IMR-90 (cell line): Measurements from ENCODE around the gene TMEM208. TPM values are rescaled to one million over a fixed set of nuclear protein-coding genes. Genes with fewer than 3 reads are reported as not detected.

Source experiments
- ATAC-seq: fragments of 200-7000 bp; cut with Tn5 transposase; 2 replicates; pipeline ENCODE4 v1.9.1; 2020; ENCODE audit warnings: low read depth, mild to moderate bottlenecking, moderate library complexity
- BruUV-seq: library from RNA; stranded (reverse); fragments of 400-500 nt; replicated peaks from 2 replicates; lab custom pipeline; 2021; lab: Mats Ljungman, UMichigan
- CTCF ChIA-PET: fragments of 300-600 bp; formaldehyde crosslinking; extraction: SDS; loops from one replicate; lab custom pipeline; 2021; ENCODE audit warnings: antibody characterized with exemption; lab: Yijun Ruan, JAX
- POLR2A ChIA-PET: fragments of 300-600 bp; sonication (Branson Sonifier 250); formaldehyde crosslinking; loops from one replicate; lab custom pipeline; 2022; ENCODE audit warnings: antibody characterized with exemption; ENCODE audit not compliant: unreplicated experiment; lab: Charles Lee
- DNase-seq: peaks from one replicate; pipeline ENCODE4 v3.0.0; 2013
- H2AFZ ChIP-seq: replicated peaks from 2 replicates; pipeline ENCODE3; 2013; ENCODE audit warnings: low read length, mild to moderate bottlenecking; ENCODE audit not compliant: poor library complexity
- H2AK5ac ChIP-seq: 2 replicates; pipeline ENCODE4 v1.6.1; 2013; ENCODE audit warnings: low read depth, low read length, inconsistent platforms
- H2AK9ac ChIP-seq: replicated peaks from 2 replicates; pipeline ENCODE3; 2013; ENCODE audit warnings: mild to moderate bottlenecking, low read depth, low read length, moderate library complexity; ENCODE audit not compliant: poor library complexity
- H2BK120ac ChIP-seq: 2 replicates; pipeline ENCODE4 v1.6.1; 2013; ENCODE audit warnings: low read depth, low read length, inconsistent platforms
- H2BK15ac ChIP-seq: 3 replicates; pipeline ENCODE4 v1.6.1; 2013; ENCODE audit warnings: low read depth, low read length, inconsistent platforms
- H2BK20ac ChIP-seq: 2 replicates; pipeline ENCODE4 v1.6.1; 2013; ENCODE audit warnings: low read depth, mild to moderate bottlenecking, inconsistent platforms, low read length, moderate library complexity
- H2BK5ac ChIP-seq: 2 replicates; pipeline ENCODE4 v1.6.1; 2013; ENCODE audit warnings: mild to moderate bottlenecking, low read depth, low read length, inconsistent platforms; ENCODE audit not compliant: poor library complexity, severe bottlenecking
- H3K14ac ChIP-seq: replicated peaks from 2 replicates; pipeline ENCODE4 v1.6.1; 2013; ENCODE audit warnings: low read depth, low read length, inconsistent platforms
- H3K18ac ChIP-seq: 2 replicates; pipeline ENCODE4 v1.6.1; 2013; ENCODE audit warnings: low read depth, low read length, control low read depth
- H3K23ac ChIP-seq: 2 replicates; pipeline ENCODE4 v1.6.1; 2013; ENCODE audit warnings: low read depth, low read length, inconsistent platforms
- H3K27ac ChIP-seq: 2 replicates; pipeline ENCODE4 v1.5.1; 2013; ENCODE audit warnings: mild to moderate bottlenecking, control low read depth, low read length; ENCODE audit not compliant: insufficient read depth
- H3K27me3 ChIP-seq: 2 replicates; pipeline ENCODE4 v1.6.1; 2013; ENCODE audit warnings: low read length; ENCODE audit not compliant: control insufficient read depth, insufficient read depth
- H3K36me3 ChIP-seq: 2 replicates; pipeline ENCODE4 v1.6.1; 2013; ENCODE audit warnings: low read length, mixed read lengths; ENCODE audit not compliant: control insufficient read depth, insufficient read depth
- H3K4ac ChIP-seq: 2 replicates; pipeline ENCODE4 v1.6.1; 2013; ENCODE audit warnings: low read depth, low read length, inconsistent platforms
- H3K4me1 ChIP-seq: 2 replicates; pipeline ENCODE4 v1.6.1; 2013; ENCODE audit warnings: low read length, mixed read lengths; ENCODE audit not compliant: control insufficient read depth, insufficient read depth
- H3K4me2 ChIP-seq: 2 replicates; pipeline ENCODE4 v1.6.1; 2013; ENCODE audit warnings: low read depth, mild to moderate bottlenecking, control low read depth, low read length, moderate library complexity
- H3K4me3 ChIP-seq: 2 replicates; pipeline ENCODE4 v1.5.1; 2013; ENCODE audit warnings: low read depth, mild to moderate bottlenecking, control low read depth, low read length, moderate library complexity; ENCODE audit not compliant: insufficient read depth
- H3K56ac ChIP-seq: 2 replicates; pipeline ENCODE4 v1.6.1; 2013; ENCODE audit warnings: low read length, inconsistent platforms; ENCODE audit not compliant: insufficient read depth; ENCODE audit errors: extremely low read depth
- H3K79me1 ChIP-seq, 2 experiments: 2 replicates each; pipeline ENCODE4 v1.6.1; 2013; ENCODE audit warnings: low read length in 2 of 2, inconsistent platforms in 1 of 2, low read depth in 1 of 2
- H3K9ac ChIP-seq: 2 replicates; pipeline ENCODE4 v1.6.1; 2013; ENCODE audit warnings: low read depth, low read length, control low read depth
- H3K9me1 ChIP-seq: 2 replicates; pipeline ENCODE4 v1.6.1; 2013; ENCODE audit warnings: low read length, inconsistent platforms; ENCODE audit not compliant: insufficient read depth
- H3K9me3 ChIP-seq: 2 replicates; pipeline ENCODE4 v1.6.1; 2013; ENCODE audit warnings: low read length; ENCODE audit not compliant: control insufficient read depth, insufficient read depth
- H4K20me1 ChIP-seq: 2 replicates; pipeline ENCODE4 v1.6.1; 2013; ENCODE audit warnings: low read length, inconsistent platforms; ENCODE audit not compliant: insufficient read depth
- H4K5ac ChIP-seq: 2 replicates; pipeline ENCODE4 v1.6.1; 2013; ENCODE audit warnings: mild to moderate bottlenecking, low read depth, low read length, control low read depth
- H4K8ac ChIP-seq, 2 experiments: 2 replicates each; pipeline ENCODE4 v1.6.1; 2013; ENCODE audit warnings: low read depth in 2 of 2, low read length in 2 of 2, control low read depth in 1 of 2, inconsistent platforms in 1 of 2
- H4K91ac ChIP-seq: 2 replicates; pipeline ENCODE4 v1.6.1; 2013; ENCODE audit warnings: low read depth, low read length, inconsistent platforms; ENCODE audit not compliant: insufficient read depth
- CHD1 ChIP-seq: IDR thresholded peaks from 2 replicates; pipeline ENCODE4 v1.6.1; 2012; ENCODE audit warnings: low read depth, low read length, improper control_type of control experiment
- NFE2L2 ChIP-seq: fragments of 150-350 bp; IDR thresholded peaks from 2 replicates; pipeline ENCODE4 v1.6.1; 2016; ENCODE audit warnings: low read depth, mild to moderate bottlenecking, low read length
- WGBS, 2 experiments: methylation state at CpG; one replicate each; pipeline versions ENCODE4 v1.1.5 to v1.1.7; 2013; ENCODE audit warnings: missing lambda C conversion rate in 2 of 2; ENCODE audit not compliant: insufficient read length in 1 of 2; ENCODE audit errors: extremely low coverage in 2 of 2; 5-methylcytosine and 5-hydroxymethylcytosine counted together
- dilution Hi-C: fragments of 300-500 bp; cut with HindIII; formaldehyde crosslinking; loops from one replicate; pipeline ENCODE4 v1.14.3; 2018; ENCODE audit warnings: low sequenced_read_pairs; ENCODE audit not compliant: unreplicated experiment
- in situ Hi-C: fragments of 300-500 bp; cut with MboI; formaldehyde crosslinking; loops from 3 replicates; pipeline ENCODE4 v1.14.3; 2019; ENCODE audit warnings: low sequenced_read_pairs, inconsistent platforms, mixed read lengths
- intact Hi-C: fragments of 100-400 bp; cut with micrococcal nuclease; formaldehyde crosslinking; loops from 2 replicates; pipeline ENCODE4 v1.10.0; 2022
- polyA plus RNA-seq, 3 experiments: library from polyadenylated mRNA; depleted of rRNA; stranded (reverse); fragments of >200 nt; gene quantifications; 2 replicates each; pipeline ENCODE4 v1.2.3, GENCODE V29; 2012; ENCODE audit warnings: low replicate concordance in 1 of 3
- total RNA-seq: library from RNA; depleted of rRNA; stranded (reverse); fragments of >200 nt; gene quantifications from 2 replicates; pipeline ENCODE4 v1.2.3, GENCODE V29; 2012

The TMEM208 gene
- total and polyA plus RNA-seq, 2 of the 4 experiments (the other 2 are of a cell fraction): 65.6 to 66.5 TPM

DNA sequence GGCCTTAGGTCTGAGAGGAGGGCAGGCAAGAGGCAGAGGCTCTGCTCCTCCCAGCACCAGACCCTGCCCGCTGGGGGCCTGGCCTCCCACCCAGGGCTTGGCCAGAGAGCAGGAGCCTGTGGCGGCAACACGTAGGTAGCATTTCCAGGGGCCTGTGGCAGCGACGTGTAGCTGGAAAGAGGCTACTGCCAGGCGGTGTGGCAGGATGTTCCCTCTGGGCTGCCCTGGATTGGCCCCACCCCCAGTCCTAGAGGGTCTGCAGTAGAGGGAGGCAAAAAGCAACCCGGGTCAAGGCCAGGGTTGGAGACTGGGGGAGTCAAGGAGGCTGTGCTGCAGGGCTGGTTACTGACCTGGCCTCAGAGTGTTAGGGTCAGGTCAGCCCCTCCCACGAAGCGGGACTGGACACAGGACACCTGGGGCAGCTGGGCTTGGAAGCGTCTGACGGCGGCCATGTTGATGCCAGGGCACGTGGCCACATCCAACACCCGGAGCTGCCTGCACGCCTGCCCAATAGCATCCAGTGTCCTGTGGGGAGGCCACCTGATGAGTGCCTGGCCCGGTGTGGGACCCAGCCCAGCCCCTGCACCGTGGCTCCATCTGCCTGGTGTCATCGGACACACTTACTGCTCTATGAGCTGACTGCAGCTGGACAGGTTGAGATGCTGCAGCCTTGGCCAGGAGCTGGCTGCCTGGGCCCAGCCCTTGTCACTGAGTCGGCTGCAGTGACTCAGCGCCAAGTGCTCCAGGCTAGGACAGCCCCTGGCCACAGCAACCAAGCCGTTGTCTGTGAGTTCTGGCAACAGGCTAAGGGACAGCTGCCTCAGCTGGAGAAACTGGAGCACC is 19.5 kb upstream of the TMEM208 start:
- H3K9ac ChIP-seq: no peak overlapping the region
- DNase-seq (peak; percentile 44), ATAC-seq (peak; percentile 75)
- intact Hi-C loops: no loop called here
- peak overlapping the region; percentile 82 for H2AFZ ChIP-seq
- TF ChIP-seq CHD1 (no peak), NFE2L2 (peak; percentile 42; the same call in 1 of the 2 replicates)
- in situ Hi-C loops: no loop called here
- H3K27ac ChIP-seq: no peak overlapping the region
- H3K14ac ChIP-seq: peak overlapping the region; percentile 53; the same call in 1 of the 2 replicates
- no peak overlapping the region for H2BK20ac ChIP-seq
- H3K79me1 ChIP-seq: peaks cover 0 to 9% of the 10 kb centered on the region in 2 experiments; a peak in 1 of 4 replicates
- BruUV-seq: no TSS peak
- POLR2A ChIA-PET: no interaction called here
- no peaks in the 10 kb centered on the region for H3K27me3 ChIP-seq
- CTCF ChIA-PET: no interaction called here
- H2BK120ac ChIP-seq: no peak overlapping the region
- H2AK5ac ChIP-seq: peak overlapping the region; percentile 35; the same call in 1 of the 2 replicates
- H3K4me3 ChIP-seq: no peak overlapping the region
- H4K20me1 ChIP-seq: 0 out of 2 replicates have a peak, but pooled peaks cover 6% of the 10 kb centered on the region
- peaks cover 12% of the 10 kb centered on the region for H3K36me3 ChIP-seq
- H3K9me3 ChIP-seq: no peaks in the 10 kb centered on the region
- peak overlapping the region; percentile 54 for H3K4ac ChIP-seq
- peak overlapping the region; percentile 56 for H2BK5ac ChIP-seq
- 64% methylated on average over 16 of the region's 21 CpGs; no CpG with 5 or more reads in 1 of the 2 experiments for WGBS, 2 experiments
- peaks cover 20% of the 10 kb centered on the region for H3K9me1 ChIP-seq
- peaks cover 8% of the 10 kb centered on the region for H3K4me1 ChIP-seq
- no peak overlapping the region for H3K23ac ChIP-seq
- H2AK9ac ChIP-seq: peak overlapping the region; percentile 85
- H2BK15ac ChIP-seq: no peak overlapping the region
- peak overlapping the region; percentile 55; the same call in 1 of the 2 replicates for H4K91ac ChIP-seq
- 0 out of 2 replicates have a peak overlapping the region, but pooled peaks have one; percentile 6 for H3K56ac ChIP-seq
- no peak overlapping the region for H3K18ac ChIP-seq
- H4K5ac ChIP-seq: no peak overlapping the region
- no peak overlapping the region; a peak in 1 of 4 replicates for H4K8ac ChIP-seq
- dilution Hi-C loops: no loop called here
- no peak overlapping the region for H3K4me2 ChIP-seq
